HepG2 (cell line): ENCODE results near the gene NOXA1. TPM values are rescaled to one million over a fixed set of nuclear protein-coding genes. Genes with fewer than 3 reads are reported as not detected.

Experiments
- ATAC-seq: fragments of 200-7000 bp; cut with Tn5 transposase; 3 replicates; pipeline ENCODE4 v1.9.1; 2020; ENCODE audit warnings: mild to moderate bottlenecking, moderate library complexity
- BruUV-seq: library from RNA; stranded (reverse); fragments of 400-500 nt; replicated peaks from 2 replicates; lab custom pipeline; 2021; lab: Mats Ljungman, UMichigan
- CTCF ChIA-PET: fragments of 300-600 bp; formaldehyde crosslinking; extraction: SDS; loops from one replicate; lab custom pipeline; 2021; ENCODE audit warnings: low total read pairs, inconsistent platforms, low intra/inter-chr PET ratio; lab: Yijun Ruan, JAX
- POLR2A ChIA-PET: fragments of 350-600 bp; sonication (Branson Sonifier 250); formaldehyde crosslinking; loops from one replicate; lab custom pipeline; 2020; ENCODE audit warnings: antibody characterized with exemption, inconsistent platforms; lab: Yijun Ruan, JAX
- DNase-seq: peaks from one replicate; pipeline ENCODE4 v3.0.0-alpha.2; 2015; ENCODE audit warnings: low spot score
- FAIRE-seq: peaks from 3 replicates; lab custom pipeline; 2011; peaks lifted over from hg19 to GRCh38; lab: Jason Lieb, UNC
- H2AFZ ChIP-seq: one replicate; pipeline ENCODE4 v1.6.1; 2011; ENCODE audit warnings: low read length, inconsistent platforms
- H3K27ac ChIP-seq: fragments of 300-600 bp; 3 replicates; pipeline ENCODE4 v1.8.0; 2011; ENCODE audit warnings: mixed run types, mild to moderate bottlenecking, mixed read lengths, low read length, inconsistent platforms; ENCODE audit not compliant: insufficient read depth; ENCODE audit errors: extremely low read length
- H3K27me3 ChIP-seq, 2 experiments: fragments of 200-600 bp in 1 of 2; 2 replicates in 1 of 2; 3 replicates in 1 of 2; pipeline versions ENCODE4 v1.6.0 to v1.8.0; 2011; ENCODE audit warnings: low read length in 2 of 2, mild to moderate bottlenecking in 2 of 2, moderate library complexity in 2 of 2, inconsistent platforms in 1 of 2; ENCODE audit not compliant: insufficient read depth in 2 of 2, control insufficient read depth in 1 of 2
- H3K36me3 ChIP-seq, 2 experiments: fragments of 200-600 bp in 1 of 2; replicated peaks in 1 of 2; 2 replicates in 1 of 2; 3 replicates in 1 of 2; pipeline versions ENCODE4 v1.5.1 to v1.8.0; 2011; ENCODE audit warnings: low read length in 2 of 2, inconsistent platforms in 1 of 2; ENCODE audit not compliant: insufficient read depth in 2 of 2, control insufficient read depth in 1 of 2
- H3K4me1 ChIP-seq: 2 replicates; pipeline ENCODE4 v1.5.1; 2012; ENCODE audit warnings: low read length, inconsistent platforms; ENCODE audit not compliant: insufficient read depth
- H3K4me2 ChIP-seq: 2 replicates; pipeline ENCODE4 v1.6.0; 2011; ENCODE audit warnings: low read depth, low read length, inconsistent platforms
- H3K4me3 ChIP-seq, 3 experiments: fragments of 200-600 bp in 1 of 3; sonication (generic), shearing (Covaris generic) in 1 of 3; replicated peaks in 1 of 3; 2 replicates each; pipeline ENCODE4 v1.5.1; 2011 to 2016; ENCODE audit warnings: low read length in 3 of 3, inconsistent platforms in 2 of 3, low read depth in 2 of 3, mild to moderate bottlenecking in 2 of 3, control low read depth in 1 of 3, mixed read lengths in 1 of 3; ENCODE audit not compliant: insufficient read depth in 1 of 3
- H3K79me2 ChIP-seq: one replicate; pipeline ENCODE4 v1.6.1; 2011; ENCODE audit warnings: low read length, inconsistent platforms; ENCODE audit not compliant: insufficient read depth
- H3K9ac ChIP-seq: 2 replicates; pipeline ENCODE4 v1.6.0; 2011; ENCODE audit warnings: mild to moderate bottlenecking, low read depth, low read length, inconsistent platforms; ENCODE audit not compliant: insufficient read depth
- H3K9me3 ChIP-seq: 2 replicates; pipeline ENCODE4 v1.5.1; 2012; ENCODE audit warnings: mild to moderate bottlenecking, low read length
- H4K20me1 ChIP-seq: 2 replicates; pipeline ENCODE4 v1.6.0; 2011; ENCODE audit warnings: inconsistent platforms, mild to moderate bottlenecking, low read length, moderate library complexity; ENCODE audit not compliant: insufficient read depth
- ADNP ChIP-seq: sonication (generic); formaldehyde crosslinking; IDR thresholded peaks from 2 replicates; pipeline ENCODE4 v1.4.0; 2020; ENCODE audit warnings: missing genetic modification reagents
- KDM2A ChIP-seq: sonication (generic); formaldehyde crosslinking; IDR thresholded peaks from 2 replicates; pipeline ENCODE4 v1.4.0; 2020; ENCODE audit warnings: low read depth, missing genetic modification reagents, borderline replicate concordance
- LBX2 ChIP-seq: sonication (generic); formaldehyde crosslinking; IDR thresholded peaks from 2 replicates; pipeline ENCODE4 v1.5.0; 2020; ENCODE audit warnings: missing genetic modification reagents, mild to moderate bottlenecking, borderline replicate concordance
- MTA1 ChIP-seq: sonication (generic); formaldehyde crosslinking; IDR thresholded peaks from 2 replicates; pipeline ENCODE4 v1.4.0; 2020; ENCODE audit warnings: missing genetic modification reagents, mild to moderate bottlenecking, borderline replicate concordance
- MYC ChIP-seq: sonication (generic); formaldehyde crosslinking; IDR thresholded peaks from 2 replicates; pipeline ENCODE4 v1.9.0; 2021; ENCODE audit warnings: missing genetic modification reagents, borderline replicate concordance
- NONO ChIP-seq, 2 experiments: fragments of 450-650 bp in 1 of 2; sonication (generic) in 1 of 2; formaldehyde crosslinking in 1 of 2; IDR thresholded peaks in 1 of 2; conservative IDR thresholded peaks in 1 of 2; 2 replicates each; pipeline versions ENCODE4 v1.6.1 to v1.8.0; 2017 to 2022; ENCODE audit warnings: mild to moderate bottlenecking in 1 of 2, missing genetic modification reagents in 1 of 2, moderate library complexity in 1 of 2
- SOX13 ChIP-seq, 3 experiments: fragments of 450-650 bp in 1 of 3; sonication (generic) in 1 of 3; formaldehyde crosslinking in 1 of 3; IDR thresholded peaks in 2 of 3; conservative IDR thresholded peaks in 1 of 3; 2 replicates each; pipeline versions ENCODE4 v1.5.0 to v1.6.1; 2016 to 2020; ENCODE audit warnings: antibody characterized with exemption in 1 of 3, mild to moderate bottlenecking in 1 of 3, missing compliant biosample characterization in 1 of 3, missing genetic modification reagents in 1 of 3, moderate library complexity in 1 of 3
- ZFP41 ChIP-seq: sonication (generic); formaldehyde crosslinking; IDR thresholded peaks from 2 replicates; pipeline ENCODE4 v1.4.0; 2020; ENCODE audit warnings: mild to moderate bottlenecking, missing genetic modification reagents, borderline replicate concordance
- ZFX ChIP-seq: sonication (generic); formaldehyde crosslinking; IDR thresholded peaks from 2 replicates; pipeline ENCODE4 v1.4.0; 2020; ENCODE audit warnings: mild to moderate bottlenecking, low read depth, missing genetic modification reagents, moderate library complexity
- ZNF253 ChIP-seq: sonication (generic); formaldehyde crosslinking; IDR thresholded peaks from 2 replicates; pipeline ENCODE4 v1.8.0; 2022; ENCODE audit warnings: mild to moderate bottlenecking, missing genetic modification reagents, borderline replicate concordance
- ZNF281 ChIP-seq: sonication (generic); formaldehyde crosslinking; IDR thresholded peaks from 2 replicates; pipeline ENCODE4 v1.4.0; 2020; ENCODE audit warnings: missing genetic modification reagents, borderline replicate concordance
- ZNF468 ChIP-seq: sonication (generic); formaldehyde crosslinking; IDR thresholded peaks from 2 replicates; pipeline ENCODE4 v1.8.0; 2022; ENCODE audit warnings: mild to moderate bottlenecking, moderate library complexity, missing genetic modification reagents
- ZNF510 ChIP-seq: sonication (generic); formaldehyde crosslinking; IDR thresholded peaks from 2 replicates; pipeline ENCODE4 v1.4.0; 2020; ENCODE audit warnings: low read depth, mild to moderate bottlenecking, missing genetic modification reagents
- ZNF710 ChIP-seq: sonication (generic); formaldehyde crosslinking; IDR thresholded peaks from 2 replicates; pipeline ENCODE4 v1.5.0; 2020; ENCODE audit warnings: mild to moderate bottlenecking, missing genetic modification reagents, borderline replicate concordance
- ZSCAN21 ChIP-seq: sonication (generic); formaldehyde crosslinking; IDR thresholded peaks from 2 replicates; pipeline ENCODE4 v1.8.0; 2022; ENCODE audit warnings: mild to moderate bottlenecking, missing genetic modification reagents, moderate library complexity, borderline replicate concordance
- WGBS: methylation state at CpG from one replicate; pipeline ENCODE4 v1.1.6; 2017; ENCODE audit warnings: low lambda C conversion rate; 5-methylcytosine and 5-hydroxymethylcytosine counted together
- in situ Hi-C: cut with HindIII; loops from 2 replicates; pipeline ENCODE4 v1.10.0; 2017; ENCODE audit warnings: low pct_unique_long_range_greater_than_20kb; ENCODE audit not compliant: extremely low pct_ligation_motif_present
- intact Hi-C: fragments of 100-400 bp; cut with micrococcal nuclease; formaldehyde crosslinking; loops from one replicate; pipeline ENCODE4 v1.10.0; 2022; ENCODE audit not compliant: unreplicated experiment
- polyA plus RNA-seq, 8 experiments: library from polyadenylated mRNA; depleted of rRNA in 3 of 8; stranded (reverse) in 7 of 8; unstranded in 1 of 8; fragments of >200 nt; fragmentation: Illumina TruSeq in 4 of 8; extraction: Trizol in 4 of 8; gene quantifications; 2 replicates each; pipeline versions ENCODE4 v1.2.1 to v1.2.3, GENCODE V29; 2011 to 2016; ENCODE audit warnings: low read depth in 4 of 8, missing spikeins in 1 of 8, mixed read lengths in 1 of 8; ENCODE audit not compliant: insufficient read depth in 1 of 8
- total RNA-seq, 5 experiments: library from RNA; depleted of rRNA; stranded (reverse); fragments of >200 nt; fragmentation: Illumina TruSeq; extraction: Trizol; gene quantifications; 2 replicates each; pipeline ENCODE4 v1.2.3, GENCODE V29; 2016; ENCODE audit warnings: low read depth in 1 of 5

The NOXA1 gene
- total and polyA plus RNA-seq, 2 of the 13 experiments (the other 11 are each of a cell fraction or from before 2014, with no cell fraction given), result 0.78 to 1.2 TPM

- ATAC-seq, result no peak
- peaks cover 31% of the 10 kb centered on the region for H3K79me2 ChIP-seq
- peaks cover 11% of the 10 kb centered on the region; the same call in 1 of the 2 replicates for H4K20me1 ChIP-seq
- POLR2A ChIA-PET, result no interaction called here
- 92% methylated on average over 17 of the region's 44 CpGs for WGBS
- peak overlapping the region; percentile 68 to 95 (median 95) for H3K4me3 ChIP-seq
- peaks cover 11 to 31% of the 10 kb centered on the region in 2 experiments for H3K36me3 ChIP-seq
- no peaks in the 10 kb centered on the region for H3K9me3 ChIP-seq
- no peak overlapping the region for H2AFZ ChIP-seq
- CTCF ChIA-PET, result no interaction called here
- no peaks in the 10 kb centered on the region for H3K27me3 ChIP-seq
- TSS peak; percentile 48 for BruUV-seq
- H3K27ac ChIP-seq, result peak overlapping the region; percentile 99
- H3K4me2 ChIP-seq, result peak overlapping the region; percentile 96
- H3K4me1 ChIP-seq, result peaks cover 79% of the 10 kb centered on the region
- peak overlapping the region; percentile 97 for H3K9ac ChIP-seq
- in situ Hi-C loops, result no loop called here
- FAIRE-seq, result no peak
- no peak for DNase-seq
- intact Hi-C loops, result no loop called here
- TF ChIP-seq SOX13 (IDR thresholded peaks at IDR 0.05) (no peak), SOX13 (CRISPR knock-in tag; conservative IDR thresholded peaks at IDR 0.05 in 1 of 2, IDR thresholded peaks at IDR 0.05 in 1 of 2) (no peak), ZNF468 (no peak), ZNF281 (CRISPR knock-in tag) (0 out of 2 replicates have a peak, but pooled peaks have one; percentile 15), ZSCAN21 (CRISPR knock-in tag) (peak; percentile 27; the same call in 1 of the 2 replicates), ZNF253 (0 out of 2 replicates have a peak, but pooled peaks have one; percentile 17), ZNF710 (0 out of 2 replicates have a peak, but pooled peaks have one; percentile 41), ZFP41 (0 out of 2 replicates have a peak, but pooled peaks have one; percentile 6), ZNF510 (CRISPR knock-in tag) (no peak), ADNP (no peak), NONO (IDR thresholded peaks at IDR 0.05) (no peak), NONO (CRISPR knock-in tag; conservative IDR thresholded peaks at IDR 0.05) (0 out of 2 replicates have a peak, but pooled peaks have one; percentile 25), ZFX (CRISPR knock-in tag) (0 out of 2 replicates have a peak, but pooled peaks have one; percentile 11), MTA1 (0 out of 2 replicates have a peak, but pooled peaks have one; percentile 4), MYC (CRISPR knock-in tag) (peak; percentile 4; the same call in 1 of the 2 replicates), LBX2 (CRISPR knock-in tag) (no peak), KDM2A (CRISPR knock-in tag) (peak; percentile 3; the same call in 1 of the 2 replicates)
These were observed 34.4 kb downstream of the NOXA1 start for GRCh38 chr9:137457406-137458193.
